ENCODE measurements around the gene BPIFB2.

BPIFB2 gene

DNA sequence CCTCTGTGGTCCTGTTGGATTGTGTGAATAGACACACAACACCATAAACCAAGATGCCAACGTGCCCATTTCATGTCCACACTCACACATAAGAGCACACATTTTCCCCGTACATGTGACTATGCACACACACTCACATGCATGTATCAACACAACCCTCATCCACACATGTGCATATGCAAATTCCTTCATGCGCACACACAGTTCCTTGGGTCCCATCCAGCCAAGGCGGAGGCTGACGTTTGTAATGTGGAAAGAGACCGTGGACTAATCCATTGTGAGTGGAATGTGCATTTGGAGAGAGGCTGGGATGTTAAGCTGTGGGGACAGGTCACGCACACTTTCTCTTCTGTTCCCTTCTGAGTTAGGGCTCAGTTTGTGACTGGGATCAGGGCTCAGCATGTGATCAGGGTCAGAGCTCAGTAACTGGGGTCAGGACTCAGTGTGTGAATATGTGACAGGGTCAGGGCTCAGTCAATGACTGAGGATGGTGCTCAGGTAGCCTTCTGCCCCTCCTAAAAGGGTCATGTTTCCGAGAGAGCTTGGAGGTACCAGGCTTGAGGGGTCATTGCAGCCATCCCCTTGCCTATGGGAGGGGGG is 628 bp upstream of the BPIFB2 start:
- Mint-ChIP-seq H3K9me3 (peaks cover 6% of the 10 kb centered on the region), H3K27me3 (no peaks in the 10 kb centered on the region), H3K36me3 (no peaks in the 10 kb centered on the region), H3K27ac (no peak overlapping the region), H3K4me3 (no peak overlapping the region), H3K4me1 (peaks cover 22% of the 10 kb centered on the region)

DNA sequence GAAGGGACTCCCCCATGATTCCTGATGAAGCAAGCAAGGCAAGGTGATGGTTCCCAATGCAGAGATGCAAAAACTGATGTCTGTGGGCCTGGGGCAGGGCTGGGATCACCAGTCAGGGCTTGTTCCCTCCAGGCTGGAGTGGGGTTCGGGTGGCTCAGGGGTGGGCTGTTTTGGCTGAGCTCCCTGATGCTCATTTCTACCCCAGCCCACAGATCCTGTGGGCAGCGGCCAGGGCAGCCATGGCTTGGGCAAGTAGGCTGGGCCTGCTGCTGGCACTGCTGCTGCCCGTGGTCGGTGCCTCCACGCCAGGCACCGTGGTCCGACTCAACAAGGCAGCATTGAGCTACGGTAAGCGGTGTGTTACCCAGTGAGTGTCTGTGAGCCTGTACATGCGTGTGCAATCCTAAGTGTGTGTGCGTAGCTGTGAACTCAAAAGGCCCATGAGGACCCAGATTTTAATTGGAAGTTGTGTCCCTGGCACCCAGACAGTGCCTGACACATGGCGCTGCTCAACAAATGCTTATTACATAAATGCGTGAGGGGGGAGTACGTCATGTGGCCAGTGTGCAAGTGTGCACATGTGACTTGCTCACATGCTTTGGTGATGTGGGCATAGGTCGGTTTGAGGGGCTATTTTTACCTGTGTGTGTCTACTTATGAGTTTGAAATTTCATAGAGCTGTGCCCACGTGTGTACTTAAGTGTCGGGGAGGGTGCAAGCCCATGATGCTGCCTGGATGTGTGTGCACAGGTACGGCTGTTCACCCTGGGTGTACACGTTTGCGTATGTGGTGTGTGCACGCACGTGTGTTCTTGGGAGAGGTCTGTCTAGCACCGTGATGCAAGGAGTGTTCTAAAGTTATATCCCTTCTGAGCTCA is 1.1 kb downstream of the BPIFB2 start:
- H3K9me3 Mint-ChIP-seq = peaks cover 6% of the 10 kb centered on the region
- no peak overlapping the region for H3K4me3 Mint-ChIP-seq
- H3K4me1 Mint-ChIP-seq = peaks cover 26% of the 10 kb centered on the region
- H3K27me3 Mint-ChIP-seq = no peaks in the 10 kb centered on the region
- H3K27ac Mint-ChIP-seq = no peak overlapping the region
- H3K36me3 Mint-ChIP-seq = no peaks in the 10 kb centered on the region

DNA sequence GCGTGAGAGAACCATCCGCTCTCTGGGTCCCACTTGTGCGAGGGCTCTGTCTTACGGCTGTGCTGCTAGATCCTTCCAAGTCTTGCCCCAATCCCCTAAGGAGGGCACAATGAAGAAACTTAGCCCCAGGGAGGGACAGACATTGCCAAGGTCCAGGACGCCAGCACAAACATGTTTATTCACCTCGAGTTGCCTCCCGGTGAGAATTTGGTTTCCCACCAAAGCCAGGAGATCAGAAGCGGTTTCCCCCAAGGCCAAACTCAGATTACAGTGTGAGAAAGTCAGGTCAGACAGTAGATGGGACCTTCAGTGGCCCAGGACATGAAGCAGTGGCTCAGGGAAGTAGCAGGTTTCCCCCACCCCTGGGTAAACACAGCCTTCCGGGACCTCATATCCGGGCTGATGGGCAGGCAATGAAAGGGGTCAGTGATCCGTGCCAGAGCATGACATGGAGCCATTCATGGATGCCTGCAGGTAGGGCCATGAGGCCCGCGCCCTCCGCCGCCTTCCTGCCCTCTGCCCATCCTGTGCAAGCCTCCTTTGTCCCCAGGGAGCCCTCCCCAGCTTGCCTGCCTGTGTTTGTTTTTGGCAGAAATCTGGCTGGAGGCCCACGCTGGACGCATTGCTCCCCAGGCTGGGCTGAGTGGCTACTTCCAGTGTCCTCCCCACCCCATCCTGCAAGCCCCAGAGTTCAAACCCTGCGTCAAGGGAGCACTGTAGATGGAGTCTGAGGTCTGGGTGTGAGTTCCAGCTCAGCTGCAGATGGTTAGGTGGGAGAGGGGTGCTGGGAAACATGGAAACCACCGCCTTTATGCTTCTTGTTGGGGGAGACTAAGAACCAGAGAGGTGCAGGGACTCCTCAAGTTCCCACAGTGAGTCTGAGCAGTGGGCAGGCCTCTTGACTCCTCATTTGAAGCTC is 2.0 kb downstream of the BPIFB2 start:
- no peaks in the 10 kb centered on the region for H3K36me3 Mint-ChIP-seq
- no peak overlapping the region for H3K4me3 Mint-ChIP-seq
- peaks cover 17% of the 10 kb centered on the region for H3K4me1 Mint-ChIP-seq
- H3K27me3 Mint-ChIP-seq = no peaks in the 10 kb centered on the region
- H3K9me3 Mint-ChIP-seq = peaks cover 6% of the 10 kb centered on the region
- H3K27ac Mint-ChIP-seq = peak overlapping the region; percentile 30

DNA sequence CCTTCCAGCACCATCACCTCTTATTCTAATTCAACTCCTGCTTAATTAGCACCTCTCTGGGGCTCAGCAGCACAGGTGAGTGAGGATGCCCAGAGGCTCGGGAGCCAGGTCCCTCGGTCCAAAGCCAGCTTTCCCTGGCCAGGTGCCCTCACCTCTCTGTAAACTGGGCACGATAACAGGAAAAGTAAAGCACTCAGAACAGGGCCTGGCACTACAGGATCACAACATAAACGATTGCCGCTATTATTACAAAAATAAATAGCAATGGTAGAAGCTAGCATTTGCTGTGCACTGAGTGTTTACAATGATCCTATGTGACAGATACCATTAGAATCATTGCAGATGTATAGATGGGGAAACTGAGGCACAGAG is 2.6 kb downstream of the BPIFB2 start:
- no peaks in the 10 kb centered on the region for H3K27me3 Mint-ChIP-seq
- no peak overlapping the region for H3K27ac Mint-ChIP-seq
- peaks cover 4% of the 10 kb centered on the region for H3K9me3 Mint-ChIP-seq
- no peaks in the 10 kb centered on the region for H3K36me3 Mint-ChIP-seq
- H3K4me3 Mint-ChIP-seq = no peak overlapping the region
- H3K4me1 Mint-ChIP-seq = peaks cover 13% of the 10 kb centered on the region

DNA sequence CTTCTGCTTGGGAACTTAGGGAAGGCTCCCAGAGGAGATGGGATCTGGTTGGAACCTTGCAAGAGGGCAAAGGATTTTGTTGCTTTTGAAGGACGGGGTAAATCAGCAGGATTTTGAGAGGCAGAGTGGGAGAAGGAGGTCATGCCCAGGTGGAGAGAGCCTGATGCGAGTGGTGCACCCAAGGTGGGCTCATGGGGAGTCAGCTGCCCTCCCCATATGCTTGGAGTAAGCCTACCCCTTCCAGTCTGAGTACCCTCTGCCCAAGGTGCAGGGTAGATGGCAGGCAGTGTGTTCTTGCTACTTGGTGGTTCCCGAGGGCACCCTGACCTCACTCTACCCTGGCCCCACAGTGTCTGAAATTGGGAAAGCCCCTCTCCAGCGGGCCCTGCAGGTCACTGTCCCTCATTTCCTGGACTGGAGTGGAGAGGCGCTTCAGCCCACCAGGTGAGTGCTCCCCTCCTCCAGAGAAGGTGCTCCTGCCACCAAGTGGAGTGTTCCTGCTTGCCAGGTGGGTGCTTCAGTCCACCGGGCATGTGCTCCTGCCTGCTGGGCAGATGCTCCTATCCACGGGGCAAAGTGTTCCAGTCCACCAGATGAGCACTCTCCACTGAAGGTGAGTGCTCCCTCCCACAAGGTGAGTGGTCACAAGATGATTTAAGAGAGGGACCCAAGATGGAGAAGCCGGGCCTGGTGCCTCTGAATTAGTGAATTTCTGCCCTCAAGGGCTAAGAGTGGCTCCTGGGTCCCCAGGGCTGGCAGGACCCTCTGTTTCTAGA is 3.4 kb downstream of the BPIFB2 start:
- Mint-ChIP-seq H3K27me3 (no peaks in the 10 kb centered on the region), H3K4me3 (no peak overlapping the region), H3K9me3 (no peaks in the 10 kb centered on the region), H3K36me3 (no peaks in the 10 kb centered on the region), H3K4me1 (peaks cover 13% of the 10 kb centered on the region), H3K27ac (no peak overlapping the region)

DNA sequence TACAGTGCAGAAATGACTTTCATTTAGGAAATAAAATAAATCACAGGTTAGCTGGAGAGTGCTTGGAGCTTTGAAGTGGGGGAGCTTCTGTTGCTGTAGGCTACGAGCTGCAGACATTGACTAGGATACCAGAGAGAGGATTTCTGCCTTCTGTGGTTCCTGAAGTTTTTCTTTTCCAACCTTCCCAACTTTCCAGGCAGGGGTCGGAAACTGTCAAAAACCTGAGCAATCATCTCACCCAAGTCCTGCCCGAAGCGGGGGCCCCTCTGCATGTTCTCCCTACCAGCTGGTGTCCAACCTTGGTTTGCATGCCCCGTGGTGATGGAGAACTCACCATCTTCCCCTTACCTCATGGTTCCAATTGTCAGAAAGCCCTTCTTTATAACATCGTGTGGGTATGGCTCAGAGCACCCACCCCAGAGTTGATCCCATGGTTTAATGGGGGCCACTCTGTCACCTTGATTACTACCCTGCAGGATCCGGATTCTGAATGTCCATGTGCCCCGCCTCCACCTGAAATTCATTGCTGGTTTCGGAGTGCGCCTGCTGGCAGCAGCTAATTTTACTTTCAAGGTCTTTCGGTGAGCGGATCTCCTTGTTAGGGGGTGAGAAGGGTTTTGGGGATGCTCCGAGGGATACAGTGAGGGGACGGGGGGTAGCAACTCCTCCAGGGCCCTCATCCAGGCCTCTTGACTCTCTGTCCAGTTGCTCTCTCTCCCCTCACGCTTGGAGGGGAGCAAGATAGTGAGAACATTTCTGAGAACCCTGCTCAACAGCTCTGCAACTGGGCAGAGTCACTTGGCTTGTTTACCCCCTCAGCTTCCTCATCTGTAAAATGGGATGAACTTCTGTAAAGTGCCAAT is 5.1 kb downstream of the BPIFB2 start:
- H3K4me3 Mint-ChIP-seq = no peak overlapping the region
- H3K4me1 Mint-ChIP-seq = peaks cover 24% of the 10 kb centered on the region
- H3K9me3 Mint-ChIP-seq = no peaks in the 10 kb centered on the region
- no peaks in the 10 kb centered on the region for H3K36me3 Mint-ChIP-seq
- no peak overlapping the region for H3K27ac Mint-ChIP-seq
- no peaks in the 10 kb centered on the region for H3K27me3 Mint-ChIP-seq

DNA sequence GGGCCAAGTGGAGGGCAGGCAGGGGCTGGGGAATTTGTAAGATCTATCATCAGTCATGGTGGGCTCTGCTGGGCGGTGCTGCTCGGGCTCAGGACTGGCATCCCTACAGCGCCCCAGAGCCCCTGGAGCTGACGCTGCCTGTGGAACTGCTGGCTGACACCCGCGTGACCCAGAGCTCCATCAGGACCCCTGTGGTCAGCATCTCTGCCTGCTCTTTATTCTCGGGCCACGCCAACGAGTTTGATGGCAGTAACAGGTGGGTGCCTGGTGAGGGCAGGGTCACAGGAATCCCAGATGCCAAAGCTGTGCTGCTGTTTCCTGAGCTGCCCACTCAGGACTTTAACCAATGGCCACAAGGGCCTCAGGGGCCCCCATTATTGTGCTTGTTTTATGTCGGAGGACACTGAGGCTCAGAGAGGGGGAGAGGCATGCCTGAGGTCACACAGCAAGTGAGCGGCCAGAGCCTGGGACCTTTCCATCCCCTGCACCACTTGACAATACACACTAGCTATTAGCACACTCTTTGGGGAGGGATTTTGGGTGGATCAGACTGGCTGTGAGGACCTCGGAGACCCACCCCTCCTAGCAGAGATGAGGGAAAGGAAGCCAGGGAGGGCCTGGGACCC is 6.3 kb downstream of the BPIFB2 start:
- Mint-ChIP-seq H3K9me3 (no peaks in the 10 kb centered on the region), H3K4me1 (peaks cover 26% of the 10 kb centered on the region), H3K36me3 (no peaks in the 10 kb centered on the region), H3K4me3 (no peak overlapping the region), H3K27me3 (no peaks in the 10 kb centered on the region), H3K27ac (no peak overlapping the region)

DNA sequence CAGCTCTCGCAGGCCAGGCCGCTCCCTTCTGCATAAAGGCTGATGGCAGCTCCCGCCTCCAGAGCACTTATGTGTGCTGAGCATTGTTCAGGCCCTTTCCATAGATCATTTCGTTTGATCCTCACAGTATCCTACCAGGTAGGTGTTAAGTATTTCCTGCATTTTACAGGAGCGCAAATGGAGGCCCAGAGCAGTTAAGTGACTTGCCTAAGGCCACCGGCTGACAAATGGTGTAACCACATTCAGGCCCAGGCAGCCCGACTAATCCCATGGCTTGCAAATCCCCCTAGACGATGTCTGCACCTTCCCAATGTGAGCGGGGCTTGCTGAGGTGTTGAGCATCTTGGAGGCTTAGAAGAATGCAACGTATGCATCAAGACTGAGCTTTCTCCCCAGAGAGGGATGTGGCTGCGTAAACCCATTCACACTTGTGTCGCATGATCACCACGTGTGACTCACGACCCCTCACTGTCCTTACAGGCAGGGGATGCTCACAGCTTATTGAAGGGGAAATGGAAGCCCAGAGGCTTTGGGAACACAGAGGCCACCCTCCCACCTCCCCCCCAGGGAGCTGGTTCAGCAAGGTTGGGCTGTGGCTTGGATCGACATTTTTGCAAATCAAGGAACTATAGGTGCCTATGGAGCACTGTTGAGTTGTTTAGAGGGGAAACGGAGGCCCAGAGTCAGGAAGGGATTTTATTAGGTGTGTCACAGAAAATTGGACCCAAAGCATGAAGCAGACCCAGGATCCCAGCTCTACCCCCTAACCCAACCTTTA is 7.0 kb downstream of the BPIFB2 start:
- Mint-ChIP-seq H3K27ac (peak overlapping the region; percentile 12), H3K4me3 (no peak overlapping the region), H3K4me1 (peaks cover 30% of the 10 kb centered on the region)

DNA sequence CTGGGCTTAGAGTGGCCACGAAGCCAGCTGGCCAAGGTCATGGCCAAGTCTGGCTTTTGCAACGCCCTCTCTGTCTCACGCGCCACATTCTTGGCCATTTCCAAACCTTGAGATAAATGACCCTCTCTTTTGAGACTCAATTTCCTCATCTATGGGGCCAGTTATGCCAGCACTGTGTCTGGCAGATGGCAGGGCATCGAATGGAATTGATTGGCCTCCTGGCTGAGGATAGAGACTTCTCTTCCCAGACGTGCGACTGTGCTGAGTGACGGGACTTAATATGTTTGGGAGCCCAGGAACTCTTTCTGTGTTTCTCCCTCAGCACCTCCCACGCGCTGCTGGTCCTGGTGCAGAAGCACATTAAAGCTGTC is 7.6 kb downstream of the BPIFB2 start:
- Mint-ChIP-seq H3K36me3 (no peaks in the 10 kb centered on the region), H3K27ac (no peak overlapping the region), H3K27me3 (no peaks in the 10 kb centered on the region), H3K9me3 (no peaks in the 10 kb centered on the region), H3K4me3 (no peak overlapping the region), H3K4me1 (peaks cover 30% of the 10 kb centered on the region)

More for the DNA sequence above, 7.0 kb downstream of the BPIFB2 start:
- H3K9me3 Mint-ChIP-seq = no peaks in the 10 kb centered on the region
- H3K36me3 Mint-ChIP-seq = no peaks in the 10 kb centered on the region
- no peaks in the 10 kb centered on the region for H3K27me3 Mint-ChIP-seq

DNA sequence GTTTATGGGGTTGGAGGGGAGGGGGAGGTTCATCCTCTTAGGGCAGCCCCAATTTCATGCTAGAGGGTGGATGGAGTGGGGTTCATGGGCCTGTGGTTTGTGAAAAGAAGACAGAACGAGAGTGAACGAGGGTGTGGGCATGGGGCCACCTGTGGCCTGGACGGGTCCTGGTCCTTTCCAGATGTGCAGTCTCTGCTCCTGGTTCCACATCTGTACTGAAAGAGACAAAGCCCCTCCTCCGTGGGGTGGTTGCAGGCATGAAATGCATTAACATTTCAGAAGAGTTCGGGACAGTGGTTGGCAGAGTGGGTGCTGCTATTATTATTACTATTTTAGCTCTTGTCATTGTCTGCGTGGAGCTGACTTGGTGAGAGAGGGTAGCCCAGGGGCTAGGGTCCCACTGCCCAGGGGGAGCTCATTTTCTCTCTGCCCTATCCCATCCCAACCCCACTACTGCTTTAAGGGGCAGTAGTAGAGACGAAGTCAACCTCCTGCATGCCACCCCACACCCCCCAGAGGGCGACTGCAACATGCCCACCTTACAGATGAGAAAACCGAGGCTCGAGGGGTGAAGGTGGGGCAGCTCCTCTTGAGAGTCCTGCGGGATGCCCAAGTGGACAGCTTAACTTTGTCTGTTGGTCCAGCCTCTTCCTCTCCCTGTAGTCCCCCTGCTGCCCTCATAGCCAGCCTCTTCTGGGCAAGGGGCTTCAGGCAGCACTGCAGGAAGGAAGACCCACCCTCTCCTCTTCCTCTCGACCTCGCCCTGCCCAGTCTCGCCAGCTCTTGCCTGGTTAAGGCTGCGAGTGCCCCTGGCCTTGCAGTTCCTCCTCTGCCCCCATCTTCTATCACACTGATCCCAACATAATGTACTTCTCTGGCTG is 8.4 kb downstream of the BPIFB2 start:
- H3K4me3 Mint-ChIP-seq = peak overlapping the region; percentile 9

DNA sequence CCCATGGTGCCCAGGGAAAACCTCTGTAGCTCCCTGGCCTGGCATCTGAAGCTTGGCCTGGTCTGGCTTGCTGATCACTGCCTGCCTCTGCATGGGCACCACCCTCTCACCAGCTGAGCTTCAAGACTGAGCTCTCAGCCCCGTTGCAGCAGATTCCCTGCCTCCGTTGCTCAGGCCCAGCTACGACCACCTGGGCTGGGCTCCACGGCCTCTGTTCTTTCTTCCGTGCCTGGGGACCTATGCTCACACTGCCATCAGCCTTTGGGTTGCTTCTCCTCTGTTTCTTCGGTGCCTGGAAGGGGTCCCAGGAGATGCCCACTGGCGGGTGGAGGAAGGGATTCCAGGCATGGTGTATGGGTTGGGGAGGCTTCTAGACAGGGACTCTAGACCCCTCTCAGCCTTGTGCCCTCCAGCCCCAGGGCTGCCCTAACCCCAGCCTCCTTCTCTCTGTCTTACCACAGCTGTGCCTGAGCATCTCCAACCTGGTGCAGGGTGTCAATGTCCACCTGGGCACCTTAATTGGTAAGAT is 9.1 kb downstream of the BPIFB2 start:
- H3K4me3 Mint-ChIP-seq = peak overlapping the region; percentile 9
- no peaks in the 10 kb centered on the region for H3K27me3 Mint-ChIP-seq
- no peak overlapping the region for H3K27ac Mint-ChIP-seq
- peaks cover 30% of the 10 kb centered on the region for H3K4me1 Mint-ChIP-seq
- H3K9me3 Mint-ChIP-seq = no peaks in the 10 kb centered on the region
- H3K36me3 Mint-ChIP-seq = no peaks in the 10 kb centered on the region

More for the DNA sequence above, 8.4 kb downstream of the BPIFB2 start:
- Mint-ChIP-seq H3K4me1 (peaks cover 30% of the 10 kb centered on the region), H3K27ac (no peak overlapping the region), H3K27me3 (no peaks in the 10 kb centered on the region), H3K36me3 (no peaks in the 10 kb centered on the region), H3K9me3 (no peaks in the 10 kb centered on the region)

DNA sequence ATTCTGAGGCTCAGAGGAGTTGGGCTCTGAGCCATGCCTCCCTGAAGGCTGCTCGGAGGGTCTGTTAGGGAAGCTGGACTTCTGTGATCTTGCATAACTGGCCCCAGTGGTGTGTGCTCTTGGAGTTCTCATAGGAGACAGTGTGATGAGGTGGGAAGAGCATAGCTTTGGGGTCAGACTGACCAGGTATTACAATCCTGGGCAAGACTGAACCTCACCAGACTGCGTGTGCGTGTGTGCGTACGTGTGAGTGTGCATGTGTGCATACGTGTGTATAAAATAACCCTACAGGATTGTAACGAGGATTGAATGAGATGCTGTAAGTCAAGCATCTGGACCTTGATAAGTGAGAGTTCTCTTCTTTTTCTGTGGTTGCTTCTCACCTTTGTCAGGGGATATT is 10.0 kb downstream of the BPIFB2 start:
- Mint-ChIP-seq H3K4me1 (peaks cover 25% of the 10 kb centered on the region), H3K36me3 (no peaks in the 10 kb centered on the region), H3K4me3 (no peak overlapping the region), H3K9me3 (no peaks in the 10 kb centered on the region), H3K27ac (no peak overlapping the region), H3K27me3 (no peaks in the 10 kb centered on the region)
